ENCODE measurements around the gene MPPED1. TPM values are rescaled to one million over a fixed set of nuclear protein-coding genes. Genes with fewer than 3 reads are reported as not detected.
A peak's percentile ranks its signal among the peaks of the same experiment; 100 is the strongest.

Gene MPPED1, protein sequence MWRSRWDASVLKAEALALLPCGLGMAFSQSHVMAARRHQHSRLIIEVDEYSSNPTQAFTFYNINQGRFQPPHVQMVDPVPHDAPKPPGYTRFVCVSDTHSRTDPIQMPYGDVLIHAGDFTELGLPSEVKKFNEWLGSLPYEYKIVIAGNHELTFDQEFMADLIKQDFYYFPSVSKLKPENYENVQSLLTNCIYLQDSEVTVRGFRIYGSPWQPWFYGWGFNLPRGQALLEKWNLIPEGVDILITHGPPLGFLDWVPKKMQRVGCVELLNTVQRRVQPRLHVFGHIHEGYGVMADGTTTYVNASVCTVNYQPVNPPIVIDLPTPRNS
- total RNA-seq (0.89 TPM), polyA plus RNA-seq (ENCODE audit: insufficient read depth in 1 of 8, insufficient read length in 8 of 8, low replicate concordance in 1 of 8) (1 to 10 TPM in 2 of 8 donors, under 1 TPM in 6; 0.21 to 4.5 (median 0.52) TPM)
- long read RNA-seq, donor 1: 0 reads
- long read RNA-seq, donor 2: 0 reads
- long read RNA-seq, donor 3: 0 reads
- long read RNA-seq, donor 4: 0 reads
- long read RNA-seq, donor 5, partial matches to known transcripts: 0 of 1 reads
- long read RNA-seq, donor 5, other reads (novel, unspliced or antisense): 0 of 1 reads
- long read RNA-seq, donor 6: 0 reads
- long read RNA-seq, donor 7, partial matches to known transcripts: 0 of 1 reads
- long read RNA-seq, donor 7, other reads (novel, unspliced or antisense): 0 of 1 reads
- long read RNA-seq, donor 8: 0 reads
- long read RNA-seq, donor 9: 0 reads
- long read RNA-seq, donor 10: 0 reads
- long read RNA-seq, donor 11: 0 reads

DNA sequence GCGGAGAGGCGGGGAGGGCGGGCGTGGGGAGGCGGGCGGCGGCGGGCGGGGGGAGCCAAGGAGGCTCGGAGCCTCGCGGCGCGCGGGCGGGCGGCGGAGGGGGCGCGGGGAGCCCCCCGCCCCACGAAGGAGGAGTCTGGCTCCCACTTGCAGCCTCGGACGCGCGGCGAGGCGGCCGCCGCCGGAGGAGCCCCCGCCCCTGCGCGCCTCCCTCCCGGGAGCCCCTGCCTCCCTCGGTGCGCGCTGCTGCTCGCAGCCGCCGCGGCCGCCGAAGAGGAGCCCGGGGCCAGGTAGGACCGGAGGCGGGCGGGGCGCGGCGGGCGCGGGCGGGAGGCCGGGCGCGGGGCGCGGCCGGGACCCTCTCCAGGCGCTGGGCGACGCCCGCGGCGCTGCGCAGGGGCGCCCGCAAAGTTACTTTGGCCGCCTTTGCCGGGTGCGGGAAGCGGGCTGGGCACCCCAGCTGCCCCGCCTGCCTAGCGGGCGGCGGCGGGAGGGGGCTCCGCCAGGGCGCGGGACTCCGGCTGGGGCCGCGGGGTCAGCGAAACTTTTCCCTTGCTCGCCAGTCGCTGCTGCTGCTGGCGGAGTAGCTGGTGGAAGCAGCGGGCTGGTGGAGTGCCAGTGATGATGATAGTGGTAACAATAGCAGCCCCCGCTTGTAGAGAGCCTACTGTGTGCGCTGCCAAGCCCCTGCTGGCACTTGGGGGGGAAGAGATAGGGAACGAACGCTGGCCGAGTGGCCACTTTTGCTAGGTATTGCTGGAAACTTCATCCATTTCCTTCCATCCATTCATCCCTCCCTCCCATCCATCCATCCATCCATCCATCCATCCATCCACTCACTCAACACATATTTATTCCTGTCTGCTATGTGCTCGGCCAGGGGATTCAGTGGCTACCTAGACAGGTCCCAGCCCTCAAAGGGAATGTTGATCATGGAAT lies at the start of gene MPPED1:
Gene MPPED1, plus strand, starts transcription at position 146 of the 939 bp plus-strand sequence. CDS start 12,972 bp downstream, outside the sequence.
- Histone ChIP-seq H3K27me3 (ENCODE audit: control insufficient read depth, insufficient read depth, low read length) (peaks cover 66% of the 10 kb centered on the region), H3K27ac (ENCODE audit: low read length) (no peak within 1 kb of the TSS), H3K36me3 (ENCODE audit: control insufficient read depth, insufficient read depth, low read length) (no peaks in the 10 kb centered on the region), H3K4me3 (ENCODE audit: low read length) (no peak within 1 kb of the TSS), H3K4me1 (ENCODE audit: control insufficient read depth, insufficient read depth, low read length) (peaks cover 4% of the 10 kb centered on the region), H3K9me3 (replicated peaks; ENCODE audit: control insufficient read depth, low read depth, low read length) (no peaks in the 10 kb centered on the region)
- no peak for DNase-seq
- 1% methylated on average over 85 of the region's 95 CpGs for WGBS (ENCODE audit: insufficient coverage)

DNA sequence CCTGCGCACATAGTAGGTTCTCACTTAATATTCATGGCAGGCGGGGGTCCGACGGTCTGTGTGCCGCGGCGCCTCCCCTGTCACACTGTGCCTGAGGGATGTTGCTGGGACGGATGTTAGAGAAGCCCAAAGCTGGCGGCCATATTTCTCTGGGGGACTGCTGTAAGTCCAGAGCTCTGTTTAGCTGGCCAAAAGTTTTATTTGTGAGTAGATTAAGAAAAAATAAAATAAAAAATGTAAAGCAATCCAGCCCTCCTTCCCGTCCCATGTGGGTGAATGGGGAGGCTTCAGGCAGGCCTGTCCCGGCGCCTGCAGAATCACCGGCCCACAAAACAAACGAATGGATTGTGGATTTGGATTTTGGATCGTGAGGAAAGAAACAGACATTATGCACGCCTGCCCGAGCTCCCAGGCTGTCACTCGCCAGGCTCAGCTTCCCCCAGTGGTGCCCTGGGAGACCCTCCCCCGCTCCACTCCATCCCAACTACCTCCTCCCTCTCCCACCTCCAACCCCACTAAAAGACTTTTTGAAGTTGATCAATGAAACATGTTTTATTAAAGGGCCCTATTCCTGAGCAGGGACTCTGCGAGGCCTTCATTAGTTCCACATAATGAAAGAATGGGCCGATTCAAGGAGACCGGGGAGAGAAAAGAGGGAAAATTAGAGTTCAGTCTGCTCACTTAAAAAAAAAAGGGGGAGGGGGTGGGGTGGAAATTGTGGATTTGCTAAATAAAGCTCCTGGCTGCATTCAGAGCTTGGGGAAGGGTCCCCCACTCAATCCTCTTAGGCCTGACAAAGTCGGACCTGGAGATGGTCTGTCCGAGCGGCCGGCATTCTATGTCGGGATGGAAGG lies 48.3 kb upstream of the MPPED1 start:
- H3K4me1 ChIP-seq (ENCODE audit: control insufficient read depth, insufficient read depth, low read length): no peaks in the 10 kb centered on the region
- no peaks in the 10 kb centered on the region for H3K9me3 ChIP-seq (replicated peaks; ENCODE audit: control insufficient read depth, low read depth, low read length)
- no peak overlapping the region for H3K4me3 ChIP-seq (ENCODE audit: low read length)
- H3K27ac ChIP-seq (ENCODE audit: low read length): no peak overlapping the region
- peaks cover 15% of the 10 kb centered on the region for H3K27me3 ChIP-seq (ENCODE audit: control insufficient read depth, insufficient read depth, low read length)
- no peaks in the 10 kb centered on the region for H3K36me3 ChIP-seq (ENCODE audit: control insufficient read depth, insufficient read depth, low read length)
- DNase-seq: peak; percentile 50
- 56% methylated on average over 10 of the region's 27 CpGs for WGBS (ENCODE audit: insufficient coverage)

DNA sequence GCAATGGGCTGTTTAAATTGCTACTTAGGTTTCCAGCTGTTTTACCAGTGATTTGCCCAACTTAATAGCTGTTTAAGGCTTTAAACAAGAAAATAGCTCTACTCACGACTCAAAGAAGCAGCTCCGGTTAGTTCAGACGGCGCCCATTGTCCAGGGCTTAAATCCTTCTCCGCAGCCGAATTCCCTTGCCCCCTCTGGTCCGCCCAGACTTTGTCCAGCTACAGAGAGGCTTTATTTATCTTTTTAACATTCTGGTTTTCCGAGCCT lies 47.7 kb upstream of the MPPED1 start:
- H3K4me3 ChIP-seq (ENCODE audit: low read length): no peak overlapping the region
- H3K4me1 ChIP-seq (ENCODE audit: control insufficient read depth, insufficient read depth, low read length): no peaks in the 10 kb centered on the region
- no peaks in the 10 kb centered on the region for H3K9me3 ChIP-seq (replicated peaks; ENCODE audit: control insufficient read depth, low read depth, low read length)
- no peaks in the 10 kb centered on the region for H3K36me3 ChIP-seq (ENCODE audit: control insufficient read depth, insufficient read depth, low read length)
- H3K27ac ChIP-seq (ENCODE audit: low read length): no peak overlapping the region
- no peak for DNase-seq
- peaks cover 15% of the 10 kb centered on the region for H3K27me3 ChIP-seq (ENCODE audit: control insufficient read depth, insufficient read depth, low read length)
- 45% methylated on average over 4 of the region's 8 CpGs for WGBS (ENCODE audit: insufficient coverage)

DNA sequence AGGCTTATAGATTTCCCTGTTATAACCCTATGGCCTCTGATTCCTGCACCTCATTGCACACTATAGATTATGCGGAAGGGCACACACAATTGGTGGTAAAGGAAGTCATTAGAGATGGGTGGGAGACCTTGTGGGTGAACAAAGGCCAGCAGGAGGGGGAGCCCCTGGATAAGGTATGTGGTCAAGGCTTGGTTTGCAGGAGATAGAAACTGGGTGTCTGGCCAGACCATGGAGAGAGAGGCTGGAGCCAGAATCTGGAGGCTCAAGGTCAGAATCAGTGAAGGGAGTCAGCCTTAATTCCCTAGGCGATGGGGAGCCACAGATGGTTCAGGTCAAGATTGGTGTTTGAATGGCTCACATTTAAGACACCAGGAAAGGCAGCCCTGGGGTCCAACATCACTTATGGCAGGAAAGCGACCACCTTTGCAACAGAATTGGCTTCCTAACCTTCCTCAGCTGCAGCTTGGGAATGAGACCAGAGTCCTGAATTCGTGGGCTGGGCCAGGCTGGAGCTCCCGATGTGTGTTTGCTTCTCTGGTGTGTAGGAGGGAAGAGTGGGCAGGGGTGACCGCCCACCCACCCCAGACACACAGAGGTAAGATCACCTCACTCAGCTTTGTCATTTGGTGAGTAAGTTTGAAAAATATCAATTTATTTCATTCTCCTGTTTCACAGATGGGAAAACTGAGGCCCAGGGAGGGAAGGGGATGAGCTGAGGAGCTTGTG lies 45.9 kb upstream of the MPPED1 start:
- Histone ChIP-seq H3K4me3 (ENCODE audit: low read length) (no peak overlapping the region), H3K36me3 (ENCODE audit: control insufficient read depth, insufficient read depth, low read length) (no peaks in the 10 kb centered on the region), H3K27me3 (ENCODE audit: control insufficient read depth, insufficient read depth, low read length) (peaks cover 28% of the 10 kb centered on the region), H3K9me3 (replicated peaks; ENCODE audit: control insufficient read depth, low read depth, low read length) (no peaks in the 10 kb centered on the region), H3K4me1 (ENCODE audit: control insufficient read depth, insufficient read depth, low read length) (no peaks in the 10 kb centered on the region), H3K27ac (ENCODE audit: low read length) (no peak overlapping the region)
- 92% methylated on average over 2 of the region's 6 CpGs for WGBS (ENCODE audit: insufficient coverage)
- no peak for DNase-seq

DNA sequence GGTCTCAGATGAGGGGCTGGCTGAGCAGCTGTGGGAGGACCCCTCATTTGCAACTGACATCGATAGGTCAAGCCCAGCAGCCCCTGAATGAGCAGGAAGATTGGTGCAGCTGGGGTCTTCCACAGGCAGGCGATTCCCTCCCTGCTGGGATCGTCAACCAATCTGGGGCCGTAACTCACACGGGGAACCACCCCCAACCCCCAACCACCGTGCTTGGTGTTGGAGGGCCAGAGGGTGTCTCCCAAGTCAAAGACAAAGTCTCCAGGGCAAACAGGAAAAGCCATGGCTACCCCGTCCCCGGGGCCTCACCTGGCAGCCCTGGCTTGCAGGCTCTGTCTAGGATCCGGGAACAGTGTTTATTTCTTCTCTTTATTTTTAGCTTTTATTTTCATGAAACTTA lies 41.8 kb upstream of the MPPED1 start:
- H3K36me3 ChIP-seq (ENCODE audit: control insufficient read depth, insufficient read depth, low read length): no peaks in the 10 kb centered on the region
- no peak overlapping the region for H3K27ac ChIP-seq (ENCODE audit: low read length)
- no peak overlapping the region for H3K4me3 ChIP-seq (ENCODE audit: low read length)
- WGBS (ENCODE audit: insufficient coverage): 19% methylated on average over 3 of the region's 9 CpGs
- H3K9me3 ChIP-seq (replicated peaks; ENCODE audit: control insufficient read depth, low read depth, low read length): no peaks in the 10 kb centered on the region
- DNase-seq: no peak
- H3K4me1 ChIP-seq (ENCODE audit: control insufficient read depth, insufficient read depth, low read length): no peaks in the 10 kb centered on the region
- H3K27me3 ChIP-seq (ENCODE audit: control insufficient read depth, insufficient read depth, low read length): peaks cover 24% of the 10 kb centered on the region

DNA sequence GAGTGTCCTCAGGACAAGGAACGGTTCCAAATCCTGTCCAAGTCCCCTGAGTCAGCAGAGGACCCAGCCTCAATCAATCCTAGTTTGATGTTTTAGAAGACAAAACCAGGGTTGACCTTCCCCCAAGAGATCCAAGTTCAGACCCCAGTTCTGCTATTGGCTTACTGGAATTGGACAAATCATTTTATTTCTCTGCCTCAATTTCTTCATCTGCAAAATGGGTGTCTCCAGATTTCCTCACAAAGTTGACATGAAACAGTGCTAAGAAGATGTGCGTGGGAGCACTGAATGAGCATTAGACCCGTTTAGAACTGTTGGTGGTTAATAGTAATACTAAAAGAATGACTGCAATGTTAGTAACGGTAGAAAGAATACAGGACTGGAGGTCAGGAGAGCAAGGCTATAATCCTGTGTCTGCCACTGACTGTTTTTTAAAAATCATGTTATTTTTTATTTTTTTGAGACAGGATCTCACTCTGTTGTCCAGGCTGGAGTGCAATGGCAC lies 35.8 kb upstream of the MPPED1 start:
- Histone ChIP-seq H3K27ac (ENCODE audit: low read length) (no peak overlapping the region), H3K36me3 (ENCODE audit: control insufficient read depth, insufficient read depth, low read length) (no peaks in the 10 kb centered on the region), H3K27me3 (ENCODE audit: control insufficient read depth, insufficient read depth, low read length) (peaks cover 6% of the 10 kb centered on the region), H3K9me3 (replicated peaks; ENCODE audit: control insufficient read depth, low read depth, low read length) (no peaks in the 10 kb centered on the region), H3K4me3 (ENCODE audit: low read length) (no peak overlapping the region), H3K4me1 (ENCODE audit: control insufficient read depth, insufficient read depth, low read length) (peaks cover 17% of the 10 kb centered on the region)
- 79% methylated on average over 3 of the region's 4 CpGs for WGBS (ENCODE audit: insufficient coverage)
- no peak for DNase-seq

DNA sequence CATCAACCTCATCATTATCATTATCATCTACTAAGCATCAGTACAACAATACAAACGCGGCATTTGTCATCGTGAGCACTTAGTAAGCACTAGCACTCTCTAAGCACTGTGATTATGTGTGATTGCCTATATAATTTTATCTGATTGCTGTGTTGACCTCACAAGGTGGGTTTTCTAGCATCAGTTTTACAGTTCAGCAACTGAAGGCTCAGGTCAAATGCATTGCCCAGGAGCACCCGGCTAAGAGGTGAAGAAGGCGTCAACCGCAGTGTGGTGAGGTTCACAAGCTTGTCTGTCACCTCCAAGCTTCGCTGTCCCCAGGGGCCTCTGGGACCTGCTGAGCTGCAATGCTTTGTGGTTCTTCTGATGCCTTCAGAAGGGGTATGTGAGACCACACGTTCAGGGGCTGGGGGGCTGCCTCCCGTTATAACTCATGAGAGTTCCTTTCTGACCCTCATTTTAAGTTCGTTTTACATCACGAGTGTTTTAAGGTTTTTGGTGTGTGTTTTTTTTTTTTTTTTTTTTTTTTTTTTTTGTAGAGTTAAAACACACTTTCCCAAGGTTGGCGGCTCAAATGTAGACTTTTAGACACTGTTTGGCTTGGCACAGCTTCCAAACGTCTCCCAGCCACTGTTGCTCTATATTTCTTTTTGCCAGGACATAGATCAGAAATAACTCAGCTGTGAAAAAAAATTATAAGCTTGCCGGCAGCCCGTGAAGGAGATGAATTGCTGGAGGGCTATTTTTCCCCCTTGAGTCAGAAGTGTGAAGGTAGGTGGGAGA lies 34.9 kb upstream of the MPPED1 start:
- 53% methylated on average over 6 of the region's 15 CpGs for WGBS (ENCODE audit: insufficient coverage)
- Histone ChIP-seq H3K4me3 (ENCODE audit: low read length) (no peak overlapping the region), H3K36me3 (ENCODE audit: control insufficient read depth, insufficient read depth, low read length) (no peaks in the 10 kb centered on the region), H3K4me1 (ENCODE audit: control insufficient read depth, insufficient read depth, low read length) (peaks cover 17% of the 10 kb centered on the region), H3K9me3 (replicated peaks; ENCODE audit: control insufficient read depth, low read depth, low read length) (peaks cover 2% of the 10 kb centered on the region), H3K27me3 (ENCODE audit: control insufficient read depth, insufficient read depth, low read length) (peaks cover 7% of the 10 kb centered on the region), H3K27ac (ENCODE audit: low read length) (peak overlapping the region; percentile 13)
- DNase-seq: no peak

DNA sequence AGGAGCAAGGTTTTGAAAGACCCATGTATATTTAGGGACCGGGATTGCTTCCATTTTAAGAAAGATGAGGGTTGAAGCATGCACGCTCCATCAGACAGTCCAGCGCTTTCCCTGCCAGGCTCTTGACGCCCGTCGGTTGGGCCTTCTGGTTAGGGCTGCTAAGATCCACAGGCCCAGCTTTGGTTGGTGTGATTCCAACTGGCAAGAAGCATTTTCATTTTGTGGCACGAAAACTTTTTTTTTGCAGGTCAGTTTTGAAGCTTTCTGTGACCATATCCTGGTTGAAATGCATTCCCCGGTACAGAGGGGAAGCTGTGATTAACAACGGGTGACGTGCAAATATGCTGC lies 34.3 kb upstream of the MPPED1 start:
- 66% methylated on average over 7 of the region's 10 CpGs for WGBS (ENCODE audit: insufficient coverage)
- H3K27me3 ChIP-seq (ENCODE audit: control insufficient read depth, insufficient read depth, low read length): peaks cover 7% of the 10 kb centered on the region
- DNase-seq: no peak

More for the DNA sequence above, 34.3 kb upstream of the MPPED1 start:
- H3K4me1 ChIP-seq (ENCODE audit: control insufficient read depth, insufficient read depth, low read length): peaks cover 17% of the 10 kb centered on the region
- no peaks in the 10 kb centered on the region for H3K36me3 ChIP-seq (ENCODE audit: control insufficient read depth, insufficient read depth, low read length)
- H3K9me3 ChIP-seq (replicated peaks; ENCODE audit: control insufficient read depth, low read depth, low read length): peaks cover 2% of the 10 kb centered on the region
- H3K27ac ChIP-seq (ENCODE audit: low read length): peak overlapping the region; percentile 29
- no peak overlapping the region for H3K4me3 ChIP-seq (ENCODE audit: low read length)
